ENCODE results near the gene FAM3A.

DNA sequence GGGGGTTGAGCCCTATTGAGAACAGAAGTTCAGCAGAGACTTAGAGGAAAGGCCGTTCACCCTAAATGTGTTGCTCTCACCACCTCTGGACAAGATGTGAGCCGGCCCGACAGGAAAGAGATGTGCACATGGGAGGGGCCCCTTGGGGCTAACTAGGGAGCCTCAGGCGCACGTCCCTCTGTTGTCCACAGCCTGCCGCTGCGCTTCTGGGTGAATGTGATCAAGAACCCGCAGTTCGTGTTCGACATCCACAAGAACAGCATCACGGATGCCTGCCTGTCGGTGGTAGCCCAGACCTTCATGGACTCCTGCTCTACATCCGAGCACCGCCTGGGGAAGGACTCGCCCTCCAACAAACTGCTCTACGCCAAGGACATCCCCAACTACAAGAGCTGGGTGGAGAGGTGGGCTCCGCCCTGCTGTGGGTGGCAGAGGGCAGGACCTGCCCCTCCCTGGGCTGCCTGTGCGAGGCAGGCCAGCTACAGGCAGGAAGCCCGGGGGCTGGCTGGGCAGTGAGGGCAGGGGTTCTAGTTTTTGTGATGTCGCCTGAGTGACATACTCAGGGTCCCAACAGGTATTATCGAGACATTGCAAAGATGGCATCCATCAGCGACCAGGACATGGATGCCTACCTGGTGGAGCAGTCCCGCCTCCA is 45.0 kb downstream of the FAM3A start:
- TF ChIP-seq, protein P1, sequence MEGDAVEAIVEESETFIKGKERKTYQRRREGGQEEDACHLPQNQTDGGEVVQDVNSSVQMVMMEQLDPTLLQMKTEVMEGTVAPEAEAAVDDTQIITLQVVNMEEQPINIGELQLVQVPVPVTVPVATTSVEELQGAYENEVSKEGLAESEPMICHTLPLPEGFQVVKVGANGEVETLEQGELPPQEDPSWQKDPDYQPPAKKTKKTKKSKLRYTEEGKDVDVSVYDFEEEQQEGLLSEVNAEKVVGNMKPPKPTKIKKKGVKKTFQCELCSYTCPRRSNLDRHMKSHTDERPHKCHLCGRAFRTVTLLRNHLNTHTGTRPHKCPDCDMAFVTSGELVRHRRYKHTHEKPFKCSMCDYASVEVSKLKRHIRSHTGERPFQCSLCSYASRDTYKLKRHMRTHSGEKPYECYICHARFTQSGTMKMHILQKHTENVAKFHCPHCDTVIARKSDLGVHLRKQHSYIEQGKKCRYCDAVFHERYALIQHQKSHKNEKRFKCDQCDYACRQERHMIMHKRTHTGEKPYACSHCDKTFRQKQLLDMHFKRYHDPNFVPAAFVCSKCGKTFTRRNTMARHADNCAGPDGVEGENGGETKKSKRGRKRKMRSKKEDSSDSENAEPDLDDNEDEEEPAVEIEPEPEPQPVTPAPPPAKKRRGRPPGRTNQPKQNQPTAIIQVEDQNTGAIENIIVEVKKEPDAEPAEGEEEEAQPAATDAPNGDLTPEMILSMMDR (conservative IDR thresholded peaks at IDR 0.05; ENCODE audit: low read depth in 2 of 2) = no peak
- TF ChIP-seq EZH2 (IDR thresholded peaks at IDR 0.05; ENCODE audit: low read depth, unreplicated experiment) (no peak), EZH2phosphoT487 (IDR thresholded peaks at IDR 0.05; ENCODE audit: unreplicated experiment) (no peak), STAT1 (IDR thresholded peaks at IDR 0.05; ENCODE audit: unreplicated experiment) (no peak), NANOG (IDR thresholded peaks at IDR 0.05; ENCODE audit: borderline replicate concordance) (no peak), POLR2AphosphoS5 (IDR thresholded peaks at IDR 0.05; ENCODE audit: low read depth) (no peak), CREB1 (CRISPR knock-in tag; IDR thresholded peaks at IDR 0.05; ENCODE audit: low read depth) (no peak), ZNF331 (CRISPR knock-in tag; IDR thresholded peaks at IDR 0.05; ENCODE audit: low read depth) (no peak), ZNF114 (CRISPR knock-in tag; IDR thresholded peaks at IDR 0.05) (no peak)
- TF ChIP-seq, protein P2, sequence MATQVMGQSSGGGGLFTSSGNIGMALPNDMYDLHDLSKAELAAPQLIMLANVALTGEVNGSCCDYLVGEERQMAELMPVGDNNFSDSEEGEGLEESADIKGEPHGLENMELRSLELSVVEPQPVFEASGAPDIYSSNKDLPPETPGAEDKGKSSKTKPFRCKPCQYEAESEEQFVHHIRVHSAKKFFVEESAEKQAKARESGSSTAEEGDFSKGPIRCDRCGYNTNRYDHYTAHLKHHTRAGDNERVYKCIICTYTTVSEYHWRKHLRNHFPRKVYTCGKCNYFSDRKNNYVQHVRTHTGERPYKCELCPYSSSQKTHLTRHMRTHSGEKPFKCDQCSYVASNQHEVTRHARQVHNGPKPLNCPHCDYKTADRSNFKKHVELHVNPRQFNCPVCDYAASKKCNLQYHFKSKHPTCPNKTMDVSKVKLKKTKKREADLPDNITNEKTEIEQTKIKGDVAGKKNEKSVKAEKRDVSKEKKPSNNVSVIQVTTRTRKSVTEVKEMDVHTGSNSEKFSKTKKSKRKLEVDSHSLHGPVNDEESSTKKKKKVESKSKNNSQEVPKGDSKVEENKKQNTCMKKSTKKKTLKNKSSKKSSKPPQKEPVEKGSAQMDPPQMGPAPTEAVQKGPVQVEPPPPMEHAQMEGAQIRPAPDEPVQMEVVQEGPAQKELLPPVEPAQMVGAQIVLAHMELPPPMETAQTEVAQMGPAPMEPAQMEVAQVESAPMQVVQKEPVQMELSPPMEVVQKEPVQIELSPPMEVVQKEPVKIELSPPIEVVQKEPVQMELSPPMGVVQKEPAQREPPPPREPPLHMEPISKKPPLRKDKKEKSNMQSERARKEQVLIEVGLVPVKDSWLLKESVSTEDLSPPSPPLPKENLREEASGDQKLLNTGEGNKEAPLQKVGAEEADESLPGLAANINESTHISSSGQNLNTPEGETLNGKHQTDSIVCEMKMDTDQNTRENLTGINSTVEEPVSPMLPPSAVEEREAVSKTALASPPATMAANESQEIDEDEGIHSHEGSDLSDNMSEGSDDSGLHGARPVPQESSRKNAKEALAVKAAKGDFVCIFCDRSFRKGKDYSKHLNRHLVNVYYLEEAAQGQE (IDR thresholded peaks at IDR 0.05; ENCODE audit: unreplicated experiment) = no peak
- TF ChIP-seq, protein P3, sequence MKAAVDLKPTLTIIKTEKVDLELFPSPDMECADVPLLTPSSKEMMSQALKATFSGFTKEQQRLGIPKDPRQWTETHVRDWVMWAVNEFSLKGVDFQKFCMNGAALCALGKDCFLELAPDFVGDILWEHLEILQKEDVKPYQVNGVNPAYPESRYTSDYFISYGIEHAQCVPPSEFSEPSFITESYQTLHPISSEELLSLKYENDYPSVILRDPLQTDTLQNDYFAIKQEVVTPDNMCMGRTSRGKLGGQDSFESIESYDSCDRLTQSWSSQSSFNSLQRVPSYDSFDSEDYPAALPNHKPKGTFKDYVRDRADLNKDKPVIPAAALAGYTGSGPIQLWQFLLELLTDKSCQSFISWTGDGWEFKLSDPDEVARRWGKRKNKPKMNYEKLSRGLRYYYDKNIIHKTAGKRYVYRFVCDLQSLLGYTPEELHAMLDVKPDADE (IDR thresholded peaks at IDR 0.05) = no peak

All from GM23338 (cell line).